Liver (tissue), 3 donors: ENCODE results near the gene KIRREL3.

Source experiments
- CTCF ChIP-seq: fragments of 150-350 bp; IDR thresholded peaks from 2 replicates; pipeline ENCODE4 v1.5.1; 2017; ENCODE audit warnings: improper control_type of control experiment, low read depth, low read length; ENCODE audit not compliant: missing input control
- EGR1 ChIP-seq, 2 donors: IDR thresholded peaks; 2 replicates each; pipeline ENCODE4 v1.6.1; 2016 to 2018; ENCODE audit warnings: antibody characterized with exemption in 2 of 2, low read depth in 2 of 2
- FOXA2 ChIP-seq: IDR thresholded peaks from 2 replicates; pipeline ENCODE4 v1.6.1; 2016; ENCODE audit warnings: antibody characterized with exemption
- GABPA ChIP-seq, 2 donors: IDR thresholded peaks in 1 of 2; conservative IDR thresholded peaks in 1 of 2; 2 replicates each; pipeline ENCODE4 v1.6.1; 2016; ENCODE audit warnings: antibody characterized with exemption in 2 of 2, mild to moderate bottlenecking in 1 of 2, moderate library complexity in 1 of 2
- MAX ChIP-seq: IDR thresholded peaks from 2 replicates; pipeline ENCODE4 v1.6.1; 2016; ENCODE audit warnings: antibody characterized with exemption
- RAD21 ChIP-seq, 2 donors: IDR thresholded peaks; 2 replicates each; pipeline ENCODE4 v1.6.1; 2016; ENCODE audit warnings: antibody characterized with exemption in 2 of 2, mild to moderate bottlenecking in 2 of 2
- RXRA ChIP-seq, 2 donors: IDR thresholded peaks; 2 replicates each; pipeline ENCODE4 v1.6.1; 2017 to 2018; ENCODE audit warnings: antibody characterized with exemption in 2 of 2, mild to moderate bottlenecking in 1 of 2
- SP1 ChIP-seq: IDR thresholded peaks from 2 replicates; pipeline ENCODE4 v1.6.1; 2018; ENCODE audit warnings: antibody characterized with exemption, mild to moderate bottlenecking
- TAF1 ChIP-seq: conservative IDR thresholded peaks from 2 replicates; pipeline ENCODE4 v1.6.1; 2016; ENCODE audit warnings: antibody characterized with exemption, mild to moderate bottlenecking
- YY1 ChIP-seq: IDR thresholded peaks from 2 replicates; pipeline ENCODE4 v1.6.1; 2016; ENCODE audit warnings: antibody characterized with exemption, mild to moderate bottlenecking
- TF ChIP-seq, protein P1 (sequence below): IDR thresholded peaks from 2 replicates; pipeline ENCODE4 v1.6.1; 2016; ENCODE audit warnings: antibody characterized with exemption, mild to moderate bottlenecking
- donor health status: healthy.
- donor health status: healthy.

- no peak for TF ChIP-seq CTCF
- TF ChIP-seq MAX, result no peak
- TF ChIP-seq FOXA2, result no peak
- no peak for TF ChIP-seq TAF1
- no peak for TF ChIP-seq GABPA (IDR thresholded peaks at IDR 0.05 in 1 of 2, conservative IDR thresholded peaks at IDR 0.05 in 1 of 2)
- TF ChIP-seq, protein P1, sequence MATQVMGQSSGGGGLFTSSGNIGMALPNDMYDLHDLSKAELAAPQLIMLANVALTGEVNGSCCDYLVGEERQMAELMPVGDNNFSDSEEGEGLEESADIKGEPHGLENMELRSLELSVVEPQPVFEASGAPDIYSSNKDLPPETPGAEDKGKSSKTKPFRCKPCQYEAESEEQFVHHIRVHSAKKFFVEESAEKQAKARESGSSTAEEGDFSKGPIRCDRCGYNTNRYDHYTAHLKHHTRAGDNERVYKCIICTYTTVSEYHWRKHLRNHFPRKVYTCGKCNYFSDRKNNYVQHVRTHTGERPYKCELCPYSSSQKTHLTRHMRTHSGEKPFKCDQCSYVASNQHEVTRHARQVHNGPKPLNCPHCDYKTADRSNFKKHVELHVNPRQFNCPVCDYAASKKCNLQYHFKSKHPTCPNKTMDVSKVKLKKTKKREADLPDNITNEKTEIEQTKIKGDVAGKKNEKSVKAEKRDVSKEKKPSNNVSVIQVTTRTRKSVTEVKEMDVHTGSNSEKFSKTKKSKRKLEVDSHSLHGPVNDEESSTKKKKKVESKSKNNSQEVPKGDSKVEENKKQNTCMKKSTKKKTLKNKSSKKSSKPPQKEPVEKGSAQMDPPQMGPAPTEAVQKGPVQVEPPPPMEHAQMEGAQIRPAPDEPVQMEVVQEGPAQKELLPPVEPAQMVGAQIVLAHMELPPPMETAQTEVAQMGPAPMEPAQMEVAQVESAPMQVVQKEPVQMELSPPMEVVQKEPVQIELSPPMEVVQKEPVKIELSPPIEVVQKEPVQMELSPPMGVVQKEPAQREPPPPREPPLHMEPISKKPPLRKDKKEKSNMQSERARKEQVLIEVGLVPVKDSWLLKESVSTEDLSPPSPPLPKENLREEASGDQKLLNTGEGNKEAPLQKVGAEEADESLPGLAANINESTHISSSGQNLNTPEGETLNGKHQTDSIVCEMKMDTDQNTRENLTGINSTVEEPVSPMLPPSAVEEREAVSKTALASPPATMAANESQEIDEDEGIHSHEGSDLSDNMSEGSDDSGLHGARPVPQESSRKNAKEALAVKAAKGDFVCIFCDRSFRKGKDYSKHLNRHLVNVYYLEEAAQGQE, result no peak
- TF ChIP-seq SP1, result no peak
- TF ChIP-seq EGR1 (IDR thresholded peaks at IDR 0.05; ENCODE audit: low read depth in 2 of 2), result no peak
- TF ChIP-seq RXRA (IDR thresholded peaks at IDR 0.05), result no peak
- no peak for TF ChIP-seq RAD21 (IDR thresholded peaks at IDR 0.05)
- no peak for TF ChIP-seq YY1
Observed at GRCh38 chr11:126817096-126817495, 183.5 kb downstream of the KIRREL3 start.
